Natural killer cell treated with Interleukin-12 subunit alpha and Interleukin-12 subunit beta and Interleukin-15 and Interleukin-18, amount 100 ng/mL, for 72 hours (primary cell): ENCODE measurements around the gene RASD1. TPM values are rescaled to one million over a fixed set of nuclear protein-coding genes. Genes with fewer than 3 reads are reported as not detected.
A peak's percentile ranks its signal among the peaks of the same experiment; 100 is the strongest.
"Not testable (repeated sequence)": the region's sequence is repeated elsewhere in the genome, so short reads cannot be mapped to it uniquely, and the experiment has no call there.

ENCODE experiments used
- ATAC-seq, 2 donors: fragments of 150-1000 bp; cut with Tn5 transposase in 1 of 2; sonication (Bioruptor Pico), chemical (Tn5 transposase) in 1 of 2; 2 replicates each; pipeline ENCODE4 v1.10.0; 2021
- DNase-seq: peaks from one replicate; pipeline ENCODE4 v3.0.0; 2022; ENCODE audit warnings: low spot score
- H3K27ac Mint-ChIP-seq, 2 donors: 1 replicate in 1 of 2; 2 replicates in 1 of 2; pipeline ENCODE4 v1.8.0; 2022; ENCODE audit warnings: mixed read lengths in 2 of 2, mild to moderate bottlenecking in 1 of 2, moderate library complexity in 1 of 2
- H3K27me3 Mint-ChIP-seq, 2 donors: 1 replicate in 1 of 2; 2 replicates in 1 of 2; pipeline ENCODE4 v1.8.0; 2022; ENCODE audit warnings: mixed read lengths in 2 of 2
- H3K36me3 Mint-ChIP-seq: one replicate; pipeline ENCODE4 v1.8.0; 2022; ENCODE audit warnings: mixed read lengths
- H3K4me1 Mint-ChIP-seq, 2 donors: 1 replicate in 1 of 2; 2 replicates in 1 of 2; pipeline ENCODE4 v1.8.0; 2022; ENCODE audit warnings: low read depth in 2 of 2, mixed read lengths in 2 of 2, mild to moderate bottlenecking in 1 of 2
- H3K4me3 Mint-ChIP-seq: one replicate; pipeline ENCODE4 v1.8.0; 2022; ENCODE audit warnings: mixed read lengths
- H3K9me3 Mint-ChIP-seq: 2 replicates; pipeline ENCODE4 v1.8.0; 2022; ENCODE audit warnings: mixed read lengths
- total RNA-seq, 2 donors: library from RNA; stranded (reverse); gene quantifications; one replicate each; pipeline ENCODE4 v1.2.3, GENCODE V29; 2022

The RASD1 gene
- total RNA-seq, 2 donors from 2014 or later: 3.3 to 4.2 TPM

- peaks cover 3 to 7% of the 10 kb centered on the region in 2 donors for H3K27me3 Mint-ChIP-seq
- no peaks in the 10 kb centered on the region for H3K9me3 Mint-ChIP-seq
- ATAC-seq (no peak), DNase-seq (no peak)
- H3K36me3 Mint-ChIP-seq: peaks cover 6% of the 10 kb centered on the region
- peaks cover 12 to 18% of the 10 kb centered on the region in 2 donors for H3K4me1 Mint-ChIP-seq
- H3K27ac Mint-ChIP-seq: no peak overlapping the region
- H3K4me3 Mint-ChIP-seq: no peak overlapping the region
Measured at GRCh38 chr17:17492571-17492970, 3.6 kb downstream of the RASD1 start.

DNA sequence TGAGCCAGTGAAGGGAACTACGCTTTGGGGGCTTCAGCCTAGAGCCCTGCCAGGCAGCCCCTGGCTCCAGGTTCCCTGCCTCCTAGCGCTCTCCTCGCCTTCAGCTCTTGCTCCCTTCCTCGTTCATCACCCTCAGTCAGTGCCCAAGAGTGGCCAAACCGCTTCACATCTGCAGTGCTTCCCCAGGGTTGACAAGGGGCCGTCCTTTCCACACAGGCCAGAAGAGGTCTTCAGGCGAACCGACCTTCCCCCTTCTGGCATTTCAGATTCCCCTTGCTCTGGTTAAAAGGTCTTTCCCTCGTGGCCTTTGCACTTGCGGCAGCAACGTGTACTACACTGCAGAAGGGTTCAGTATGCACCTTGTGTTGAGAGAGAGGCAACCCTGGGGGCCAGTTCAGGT is 4.1 kb downstream of the RASD1 start:
- no peaks in the 10 kb centered on the region for H3K9me3 Mint-ChIP-seq
- peaks cover 8 to 21% of the 10 kb centered on the region in 2 donors for H3K4me1 Mint-ChIP-seq
- H3K4me3 Mint-ChIP-seq: no peak overlapping the region
- peaks cover 6% of the 10 kb centered on the region for H3K36me3 Mint-ChIP-seq
- ATAC-seq: no peak
- no peak overlapping the region for H3K27ac Mint-ChIP-seq
- DNase-seq: peak; percentile 53
- peaks cover 3 to 7% of the 10 kb centered on the region in 2 donors for H3K27me3 Mint-ChIP-seq

GRCh38 chr17:17491546-17491988 is 4.6 kb downstream of the RASD1 start:
- Mint-ChIP-seq H3K36me3 (peaks cover 6% of the 10 kb centered on the region), H3K4me1 (peaks cover 8 to 24% of the 10 kb centered on the region in 2 donors), H3K27ac (no peak overlapping the region), H3K27me3 (peaks cover 3 to 7% of the 10 kb centered on the region in 2 donors), H3K9me3 (no peaks in the 10 kb centered on the region), H3K4me3 (no peak overlapping the region)
- ATAC-seq: no peak
- DNase-seq: peak; percentile 25

DNA sequence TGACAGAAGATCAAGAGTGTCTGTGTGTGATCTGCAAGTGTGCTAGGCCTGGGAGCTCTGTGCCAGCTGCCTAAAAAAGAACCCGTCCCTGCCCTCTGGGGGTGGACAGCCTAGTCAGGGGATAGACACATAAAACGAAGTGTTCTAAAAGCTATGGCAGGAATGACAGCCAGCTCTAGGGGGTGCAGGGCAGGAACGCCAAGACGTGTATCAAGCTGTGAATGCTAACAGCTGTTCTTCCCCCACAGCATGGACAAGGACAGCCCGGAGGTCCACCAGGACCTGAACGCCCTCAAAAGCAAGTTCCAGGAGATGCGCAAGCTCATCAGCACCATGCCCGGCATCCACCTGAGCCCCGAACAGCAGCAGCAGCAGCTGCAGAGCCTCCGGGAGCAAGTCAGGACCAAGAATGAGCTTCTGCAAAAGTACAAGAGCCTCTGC is 5.1 kb downstream of the RASD1 start:
- no peak overlapping the region for H3K4me3 Mint-ChIP-seq
- H3K4me1 Mint-ChIP-seq: peaks cover 8 to 24% of the 10 kb centered on the region in 2 donors
- no peaks in the 10 kb centered on the region for H3K9me3 Mint-ChIP-seq
- H3K27me3 Mint-ChIP-seq: peaks cover 3 to 7% of the 10 kb centered on the region in 2 donors
- ATAC-seq (no peak), DNase-seq (peak; percentile 56)
- peaks cover 6% of the 10 kb centered on the region for H3K36me3 Mint-ChIP-seq
- H3K27ac Mint-ChIP-seq: no peak overlapping the region

DNA sequence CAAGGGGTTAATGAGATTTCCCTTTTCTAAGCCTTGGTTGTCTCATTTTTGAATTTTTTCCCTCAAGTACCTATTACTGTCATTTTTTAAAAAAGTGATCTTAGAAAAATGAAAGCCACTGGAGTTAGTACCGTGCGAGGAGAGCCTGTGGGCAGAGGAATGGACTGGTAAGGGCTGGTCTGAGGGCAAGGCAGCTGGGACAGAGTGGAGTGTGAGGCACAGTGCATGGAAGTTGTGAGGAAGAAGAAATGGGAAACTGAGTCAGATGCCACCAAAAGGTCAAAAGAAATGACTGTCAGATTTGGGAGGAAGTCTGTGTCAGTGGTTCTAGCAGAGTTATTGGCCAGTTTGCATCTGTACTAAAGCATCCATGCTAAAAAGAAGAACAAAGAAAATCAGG is 8.2 kb downstream of the RASD1 start:
- peaks cover 6% of the 10 kb centered on the region for H3K36me3 Mint-ChIP-seq
- no peaks in the 10 kb centered on the region for H3K27me3 Mint-ChIP-seq
- DNase-seq (no peak), ATAC-seq (no peak)
- peak overlapping the region in 1 of 2 donors; percentile 92 for H3K27ac Mint-ChIP-seq
- no peaks in the 10 kb centered on the region for H3K9me3 Mint-ChIP-seq
- peaks cover 8 to 25% of the 10 kb centered on the region in 2 donors for H3K4me1 Mint-ChIP-seq
- no peak overlapping the region for H3K4me3 Mint-ChIP-seq

DNA sequence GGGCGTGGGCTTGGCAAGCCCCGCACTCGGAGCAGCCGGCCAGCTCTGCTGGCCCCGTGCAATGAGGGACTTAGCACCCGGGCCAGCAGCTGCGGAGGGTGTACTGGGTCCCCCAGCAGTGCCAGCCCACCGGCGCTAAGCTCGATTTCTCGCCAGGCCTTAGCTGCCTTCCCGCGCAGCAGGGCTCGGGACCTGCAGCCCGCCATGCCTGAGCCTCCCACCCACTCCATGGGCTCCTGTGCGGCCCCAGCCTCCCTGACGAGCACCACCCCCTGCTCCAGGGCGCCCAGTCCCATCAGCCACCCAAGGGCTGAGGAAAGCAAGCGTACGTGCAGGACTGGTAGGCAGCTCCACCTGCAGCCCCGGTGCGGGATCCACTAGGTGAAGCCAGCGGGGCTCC is 9.8 kb downstream of the RASD1 start:
- peak; percentile 58 for DNase-seq
- not testable (repeated sequence) for H3K4me3 Mint-ChIP-seq, H3K36me3 Mint-ChIP-seq, H3K27me3 Mint-ChIP-seq, H3K9me3 Mint-ChIP-seq, ATAC-seq, H3K27ac Mint-ChIP-seq
- H3K4me1 Mint-ChIP-seq: peaks cover 11 to 32% of the 10 kb centered on the region in 2 donors

- Mint-ChIP-seq H3K27ac (peak overlapping the region in 1 of 2 donors; percentile 29), H3K36me3 (peaks cover 6% of the 10 kb centered on the region), H3K9me3 (no peaks in the 10 kb centered on the region), H3K4me1 (peaks cover 18 to 37% of the 10 kb centered on the region in 2 donors), H3K27me3 (no peaks in the 10 kb centered on the region), H3K4me3 (no peak overlapping the region)
- ATAC-seq (no peak), DNase-seq (no peak)
Measured at GRCh38 chr17:17485420-17485819, 10.8 kb downstream of the RASD1 start.

- H3K4me1 Mint-ChIP-seq: peaks cover 21 to 38% of the 10 kb centered on the region in 2 donors
- no peaks in the 10 kb centered on the region for H3K27me3 Mint-ChIP-seq
- peaks cover 6% of the 10 kb centered on the region for H3K36me3 Mint-ChIP-seq
- no peaks in the 10 kb centered on the region for H3K9me3 Mint-ChIP-seq
- DNase-seq (no peak), ATAC-seq (peak; percentile 75 to 91)
- H3K27ac Mint-ChIP-seq: no peak overlapping the region
- H3K4me3 Mint-ChIP-seq: no peak overlapping the region
Measured at GRCh38 chr17:17484451-17484899, 11.7 kb downstream of the RASD1 start.

DNA sequence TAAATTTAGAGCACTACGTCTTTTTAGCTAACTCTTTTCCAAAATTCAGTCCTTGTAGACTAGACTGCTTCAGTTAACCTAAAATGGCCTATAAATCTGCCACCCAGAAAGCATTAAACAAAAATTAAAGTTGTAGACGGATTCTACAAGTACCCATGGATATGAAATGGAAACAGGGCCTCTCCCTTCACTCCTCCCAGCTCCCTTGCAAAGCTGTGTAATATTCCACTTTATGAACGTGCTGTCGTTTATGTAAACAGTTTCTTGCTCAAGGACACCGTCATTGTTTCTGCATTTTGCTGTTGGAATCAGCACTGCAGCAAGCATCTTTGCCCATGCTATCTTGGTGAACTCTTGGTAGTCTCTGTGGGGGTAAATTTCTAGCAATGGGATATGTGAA is 14.3 kb downstream of the RASD1 start:
- Mint-ChIP-seq H3K4me1 (peaks cover 28 to 39% of the 10 kb centered on the region in 2 donors), H3K27me3 (no peaks in the 10 kb centered on the region), H3K27ac (no peak overlapping the region)

DNA sequence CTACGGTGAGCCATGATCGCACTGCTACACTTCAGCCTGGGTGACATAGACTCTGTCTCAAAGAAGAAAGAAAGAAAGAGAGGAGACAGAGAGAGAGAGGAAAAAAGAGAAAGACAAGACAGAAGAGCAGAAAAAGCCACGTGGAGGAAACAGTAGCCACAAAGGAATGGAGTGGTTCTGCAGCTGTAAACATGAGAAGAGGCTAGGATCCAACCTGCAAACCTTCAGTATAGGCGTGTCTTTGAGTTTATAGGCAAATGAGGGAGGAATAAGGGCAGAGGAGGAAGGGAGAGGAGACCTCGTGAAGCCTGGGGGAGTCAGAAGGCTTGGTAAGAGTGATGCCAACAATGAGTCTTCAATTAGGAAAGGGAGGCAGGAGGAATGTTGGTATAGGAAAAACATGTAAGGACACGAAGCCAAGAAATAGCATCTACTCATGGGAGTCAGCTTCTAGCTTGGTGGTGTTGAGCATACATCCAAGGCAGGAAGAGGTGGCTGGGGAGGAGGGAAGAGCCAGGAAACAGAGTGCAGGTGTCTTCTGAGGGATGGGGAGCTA is 15.5 kb downstream of the RASD1 start:
- ATAC-seq (no peak), DNase-seq (no peak)
- Mint-ChIP-seq H3K27ac (peak overlapping the region in 1 of 2 donors; percentile 36), H3K4me3 (no peak overlapping the region), H3K27me3 (no peaks in the 10 kb centered on the region), H3K36me3 (no peaks in the 10 kb centered on the region), H3K9me3 (no peaks in the 10 kb centered on the region), H3K4me1 (peaks cover 32 to 43% of the 10 kb centered on the region in 2 donors)

More for the DNA sequence above, 14.3 kb downstream of the RASD1 start:
- Mint-ChIP-seq H3K9me3 (no peaks in the 10 kb centered on the region), H3K4me3 (no peak overlapping the region), H3K36me3 (no peaks in the 10 kb centered on the region)
- ATAC-seq: no peak
- no peak for DNase-seq

DNA sequence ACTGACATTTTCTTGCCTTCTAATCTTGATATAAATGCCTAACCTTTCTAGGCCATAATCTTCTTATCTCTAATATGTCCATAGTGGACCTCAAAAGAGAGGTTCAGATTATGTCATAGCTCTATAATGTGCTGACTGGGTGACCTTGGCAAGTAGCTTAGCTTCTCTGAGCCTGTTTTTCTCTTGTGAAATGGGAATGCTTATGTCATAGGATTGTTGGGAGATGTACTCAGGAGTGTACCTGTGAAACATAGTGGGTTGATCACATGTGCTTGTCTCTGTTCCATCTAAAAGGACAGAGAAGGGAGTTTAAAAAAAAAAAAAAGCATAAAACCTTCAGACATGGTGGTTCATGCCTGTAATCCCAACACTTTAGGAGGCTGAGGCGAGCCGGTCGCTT is 17.0 kb downstream of the RASD1 start:
- no peaks in the 10 kb centered on the region for H3K27me3 Mint-ChIP-seq
- H3K27ac Mint-ChIP-seq: no peak overlapping the region
- DNase-seq (no peak), ATAC-seq (no peak)
- no peaks in the 10 kb centered on the region for H3K9me3 Mint-ChIP-seq
- H3K4me1 Mint-ChIP-seq: peaks cover 25 to 39% of the 10 kb centered on the region in 2 donors
- H3K4me3 Mint-ChIP-seq: no peak overlapping the region
- H3K36me3 Mint-ChIP-seq: no peaks in the 10 kb centered on the region

DNA sequence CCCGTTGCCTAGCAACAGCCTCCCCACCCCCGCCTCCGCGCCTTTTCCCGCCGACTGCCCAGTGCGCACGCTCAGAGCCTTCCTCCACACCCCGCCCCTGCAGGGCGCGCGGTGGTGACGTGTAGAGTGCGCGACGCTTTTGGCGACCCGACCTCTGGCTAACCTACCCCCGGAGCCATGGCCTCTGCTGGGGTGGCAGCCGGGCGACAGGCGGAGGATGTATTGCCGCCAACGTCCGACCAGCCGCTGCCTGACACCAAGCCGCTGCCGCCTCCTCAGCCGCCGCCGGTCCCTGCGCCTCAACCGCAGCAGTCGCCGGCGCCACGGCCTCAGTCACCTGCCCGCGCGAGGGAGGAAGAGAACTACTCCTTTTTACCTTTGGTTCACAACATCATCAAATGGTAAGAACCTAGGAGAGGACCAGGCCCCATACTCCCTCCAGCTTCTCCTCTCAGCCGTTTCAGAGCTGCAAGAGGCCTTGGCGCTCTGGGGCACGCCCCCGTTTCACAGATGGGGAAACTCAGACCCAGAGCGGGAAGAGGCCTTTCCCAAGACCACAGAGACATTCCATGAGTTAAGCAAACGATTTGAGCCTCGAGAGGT is 19.2 kb downstream of the RASD1 start, which contains the start of gene MED9:
Gene MED9 (plus strand): TSS at position 136 of the 603 bp plus-strand sequence. CDS start 42 bp downstream, at position 178.
- peaks cover 5% of the 10 kb centered on the region in 2 donors for H3K27me3 Mint-ChIP-seq

DNA sequence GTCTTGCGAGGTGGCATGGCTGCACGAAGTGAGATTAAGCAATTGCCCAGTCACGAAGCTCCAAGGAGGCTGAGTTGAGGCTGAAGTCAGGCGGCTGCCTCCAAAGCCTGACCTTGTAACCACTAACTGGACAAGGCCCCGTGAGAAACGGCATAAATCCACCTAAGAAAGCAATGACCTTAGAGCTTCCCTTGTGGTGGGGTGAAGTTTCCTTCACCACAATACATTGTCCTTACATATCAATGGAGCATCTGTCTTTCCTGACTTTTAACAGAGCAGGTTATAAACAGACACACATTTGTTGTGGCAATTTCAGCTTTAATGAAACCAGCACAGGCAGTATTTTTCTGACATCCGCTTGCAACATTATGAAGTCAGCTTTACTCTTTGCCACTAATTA is 21.9 kb downstream of the RASD1 start:
- DNase-seq: no peak
- Mint-ChIP-seq H3K4me3 (no peak overlapping the region), H3K9me3 (no peaks in the 10 kb centered on the region), H3K27ac (no peak overlapping the region), H3K27me3 (peaks cover 7 to 11% of the 10 kb centered on the region in 2 donors), H3K36me3 (no peaks in the 10 kb centered on the region), H3K4me1 (peaks cover 10 to 21% of the 10 kb centered on the region in 2 donors)
- ATAC-seq: no peak

More for the DNA sequence above, 19.2 kb downstream of the RASD1 start, which contains the start of gene MED9:
- ATAC-seq (peak; percentile 98), DNase-seq (peak; percentile 95)
- H3K27ac Mint-ChIP-seq: peak within 1 kb of the TSS; percentile 88
- H3K4me1 Mint-ChIP-seq: peaks cover 18 to 32% of the 10 kb centered on the region in 2 donors
- H3K4me3 Mint-ChIP-seq: peak within 1 kb of the TSS; percentile 90
- H3K36me3 Mint-ChIP-seq: no peaks in the 10 kb centered on the region
- H3K9me3 Mint-ChIP-seq: no peaks in the 10 kb centered on the region

DNA sequence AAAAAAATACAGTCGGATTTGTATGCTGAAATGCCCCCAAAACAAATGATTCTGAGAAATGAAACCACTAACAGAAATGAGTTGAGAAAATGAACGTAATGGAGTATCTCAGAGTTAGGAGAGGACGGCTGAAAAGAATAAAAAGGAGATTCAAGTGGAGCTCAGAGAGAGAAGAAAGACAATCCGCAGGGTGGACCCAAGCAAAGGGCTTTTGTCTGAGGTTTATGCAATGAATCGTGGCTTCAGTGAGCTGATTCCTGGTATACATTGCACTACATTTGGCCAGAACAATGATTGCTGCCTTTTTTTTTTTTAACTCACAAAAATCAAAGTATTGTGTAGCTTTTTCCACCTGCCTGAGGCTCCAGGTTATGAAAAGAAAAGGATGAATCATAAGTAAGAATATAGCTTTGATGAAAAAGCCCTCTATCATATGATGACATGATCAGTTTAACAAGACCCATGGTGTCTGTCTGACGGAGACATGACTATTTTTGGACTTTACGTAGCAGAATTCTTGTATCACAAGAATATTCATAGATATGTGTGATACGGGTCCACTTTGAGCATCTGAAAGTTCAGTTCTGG is 23.8 kb downstream of the RASD1 start:
- peaks cover 7% of the 10 kb centered on the region in 2 donors for H3K4me1 Mint-ChIP-seq
- DNase-seq: no peak
- H3K9me3 Mint-ChIP-seq: no peaks in the 10 kb centered on the region
- H3K4me3 Mint-ChIP-seq: no peak overlapping the region
- H3K27ac Mint-ChIP-seq: no peak overlapping the region
- no peak for ATAC-seq
- H3K36me3 Mint-ChIP-seq: no peaks in the 10 kb centered on the region
- peaks cover 8 to 12% of the 10 kb centered on the region in 2 donors for H3K27me3 Mint-ChIP-seq
